GM18499 (cell line): ENCODE results near the gene ZNF25.
"Not testable (repeated sequence)": the region's sequence is repeated elsewhere in the genome, so short reads cannot be mapped to it uniquely, and the experiment has no call there.

Source experiments
- ATAC-seq: cut with Tn5 transposase; IDR thresholded peaks from one replicate; pipeline ENCODE4 v1.9.1; 2021; ENCODE audit warnings: moderate number of reproducible peaks; ENCODE audit not compliant: insufficient read depth, unreplicated experiment

Gene ZNF25

GRCh38 chr10:37976091-37976879 lies at the start of gene ZNF25:
TSS of gene ZNF25 (minus strand) at chr10:37976647. CDS start at chr10:37971722, 4,925 bp downstream.
- ATAC-seq, result peak; percentile 87

DNA sequence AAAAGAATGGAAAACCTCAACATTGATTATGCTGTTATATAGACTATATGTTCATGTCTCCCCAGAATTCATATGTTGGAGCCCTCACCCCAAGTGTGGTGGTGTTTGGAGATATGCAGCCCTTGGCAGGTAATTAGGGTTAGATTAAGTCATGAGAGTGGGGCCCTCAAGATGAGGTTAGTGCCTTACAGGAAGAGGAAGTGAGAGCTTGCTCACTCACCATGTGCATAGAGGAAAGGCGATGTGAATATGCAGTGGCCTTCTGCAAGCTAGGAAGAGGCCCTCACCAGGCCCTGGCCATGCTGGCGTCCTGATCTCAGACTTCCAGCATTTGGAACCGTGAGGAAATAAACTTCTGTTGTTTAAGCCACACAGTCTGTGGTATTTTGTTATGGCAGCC lies 48.8 kb upstream of the ZNF25 start:
- peak; percentile 75 for ATAC-seq

GRCh38 chr10:38019124-38019523 lies 42.7 kb upstream of the ZNF25 start:
- not testable (repeated sequence) for ATAC-seq

GRCh38 chr10:38016354-38016753 lies 39.9 kb upstream of the ZNF25 start:
- no peak for ATAC-seq

DNA sequence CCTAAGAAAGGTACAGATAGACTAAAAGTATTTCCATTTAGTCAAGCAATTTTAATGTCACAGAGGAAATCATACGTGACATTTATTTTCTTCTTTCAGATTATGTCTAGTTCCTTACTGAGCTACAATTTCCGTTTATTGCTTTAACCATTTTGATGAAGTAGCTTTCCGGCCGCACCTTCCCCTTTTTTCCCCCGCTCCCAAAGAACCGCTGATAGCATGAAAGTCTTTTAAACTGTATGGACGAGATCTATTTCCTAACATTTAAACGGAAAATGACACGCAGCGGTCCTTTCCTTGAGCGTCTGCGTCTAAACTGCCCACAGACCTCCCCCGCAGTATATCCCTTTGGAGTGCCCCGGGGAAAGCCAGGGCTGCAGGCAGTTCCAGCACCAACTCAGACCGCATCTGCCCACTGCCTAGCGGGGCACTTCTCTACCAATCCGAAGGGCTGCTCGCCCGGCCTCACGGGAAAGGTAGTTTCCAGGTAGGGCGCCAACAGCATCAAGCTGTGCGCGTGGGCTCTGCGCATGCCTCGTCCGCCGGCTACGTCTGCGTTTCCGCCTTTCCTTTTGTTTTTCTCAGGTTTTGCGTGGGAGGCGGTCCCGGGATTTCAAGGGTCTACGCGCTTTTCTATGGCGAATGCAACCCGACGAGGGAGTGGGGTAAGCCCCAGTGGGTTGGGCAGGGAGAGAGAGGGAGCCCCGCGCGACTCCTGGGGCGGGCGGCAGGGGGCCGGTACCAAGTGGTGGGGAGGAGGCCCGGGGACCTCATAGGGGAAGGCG lies 33.9 kb upstream of the ZNF25 start, which contains the start of gene ZNF33A:
ZNF33A (plus strand) TSS at position 557 of the 785 bp plus-strand sequence. CDS start 1,667 bp downstream, outside the sequence.
- peak; percentile 71 for ATAC-seq

GRCh38 chr10:38007991-38008390 lies 31.5 kb upstream of the ZNF25 start:
- ATAC-seq, result no peak

- no peak for ATAC-seq
These were observed 31.1 kb upstream of the ZNF25 start for GRCh38 chr10:38007551-38007950.

GRCh38 chr10:38003588-38003987 lies 27.1 kb upstream of the ZNF25 start:
- no peak for ATAC-seq

- no peak for ATAC-seq
These were observed 26.6 kb upstream of the ZNF25 start for GRCh38 chr10:38003026-38003425.

DNA sequence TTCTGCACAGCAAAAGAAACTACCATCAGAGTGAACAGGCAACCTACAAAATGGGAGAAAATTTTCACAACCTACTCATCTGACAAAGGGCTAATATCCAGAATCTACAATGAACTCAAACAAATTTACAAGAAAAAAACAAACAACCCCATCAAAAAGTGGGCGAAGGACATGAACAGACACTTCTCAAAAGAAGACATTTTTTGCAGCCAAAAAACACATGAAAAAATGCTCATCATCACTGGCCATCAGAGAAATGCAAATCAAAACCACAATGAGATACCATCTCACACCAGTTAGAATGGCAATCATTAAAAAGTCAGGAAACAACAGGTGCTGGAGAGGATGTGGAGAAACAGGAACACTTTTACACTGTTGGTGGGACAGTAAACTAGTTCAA lies 24.0 kb upstream of the ZNF25 start:
- ATAC-seq, result not testable (repeated sequence)

GRCh38 chr10:37998920-37999319 lies 22.5 kb upstream of the ZNF25 start:
- not testable (repeated sequence) for ATAC-seq

GRCh38 chr10:37992083-37992482 lies 15.6 kb upstream of the ZNF25 start:
- no peak for ATAC-seq

DNA sequence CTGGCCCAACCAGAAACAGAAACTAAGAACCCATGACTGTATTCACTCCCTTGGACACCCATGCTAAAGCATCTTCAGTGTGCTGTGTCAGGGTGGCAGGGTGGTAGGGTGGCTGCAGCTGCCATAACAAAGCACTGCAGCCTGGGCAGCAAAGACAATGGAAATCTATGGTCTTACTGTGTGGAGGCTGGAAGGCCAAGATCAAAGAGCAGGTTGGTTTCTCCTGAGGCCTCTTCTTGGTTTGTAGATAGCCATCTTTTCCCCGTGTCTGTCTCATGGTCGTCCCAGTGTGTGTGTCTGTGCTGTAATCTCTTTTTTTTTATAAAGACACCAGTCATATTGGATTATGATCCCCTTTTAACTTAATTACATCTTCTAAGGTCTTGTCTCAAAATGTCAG lies 15.2 kb upstream of the ZNF25 start:
- ATAC-seq, result no peak

- peak; percentile 0 for ATAC-seq
These were observed 395 bp upstream of the ZNF25 start for GRCh38 chr10:37976880-37977203.

GRCh38 chr10:37975401-37975991 lies 951 bp downstream of the ZNF25 start:
- no peak for ATAC-seq

- no peak for ATAC-seq
These were observed 4.1 kb downstream of the ZNF25 start for GRCh38 chr10:37972396-37972795.

GRCh38 chr10:37965006-37965405 lies 11.4 kb downstream of the ZNF25 start:
- ATAC-seq, result no peak

DNA sequence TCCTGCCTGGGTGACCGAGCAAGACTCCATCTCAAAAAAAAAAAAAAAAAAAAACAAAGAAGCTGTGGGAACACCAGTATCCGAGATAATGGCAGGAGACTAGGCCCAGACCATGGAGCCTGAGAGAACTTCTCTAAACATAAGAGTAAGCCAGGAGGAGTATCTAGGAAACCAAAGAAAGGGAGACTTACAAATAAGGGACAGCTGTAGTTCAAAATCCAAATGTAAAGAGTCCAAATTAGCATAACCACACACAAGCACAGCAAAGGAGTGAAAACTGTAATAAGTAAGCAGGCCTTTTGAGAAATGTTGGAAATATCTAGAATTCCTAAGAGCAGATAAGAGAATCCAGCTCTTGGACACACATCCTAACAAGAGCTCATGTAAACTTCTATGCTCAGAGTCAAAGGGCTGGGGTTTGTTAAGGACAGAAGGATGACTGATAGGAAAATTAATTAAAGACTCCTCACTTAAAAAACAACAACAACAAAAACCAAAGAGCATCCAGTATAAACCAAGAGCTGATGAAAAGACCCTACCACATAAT lies 15.8 kb downstream of the ZNF25 start:
- no peak for ATAC-seq

DNA sequence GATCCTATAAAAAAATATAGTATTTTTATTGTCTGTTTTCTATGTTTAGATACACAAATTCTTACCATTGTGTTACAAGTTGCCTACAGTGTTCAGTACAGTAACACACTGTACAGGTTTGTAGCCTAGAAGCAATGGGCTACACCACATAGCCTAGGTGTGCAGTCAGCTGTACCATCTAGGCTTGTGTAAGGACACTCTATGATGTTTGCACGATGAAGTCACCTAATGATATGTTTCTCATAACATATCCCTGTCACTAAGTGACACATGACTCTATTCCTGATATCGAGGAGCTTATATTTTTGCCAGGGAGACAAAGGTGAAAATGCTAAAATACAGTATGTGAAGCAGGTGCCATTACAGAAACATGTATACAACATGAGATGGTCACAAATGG lies 18.6 kb downstream of the ZNF25 start:
- ATAC-seq, result no peak

GRCh38 chr10:37952926-37953325 lies 23.5 kb downstream of the ZNF25 start:
- ATAC-seq, result no peak
